ENCODE results near the gene TNFAIP8.

The TNFAIP8 gene

DNA sequence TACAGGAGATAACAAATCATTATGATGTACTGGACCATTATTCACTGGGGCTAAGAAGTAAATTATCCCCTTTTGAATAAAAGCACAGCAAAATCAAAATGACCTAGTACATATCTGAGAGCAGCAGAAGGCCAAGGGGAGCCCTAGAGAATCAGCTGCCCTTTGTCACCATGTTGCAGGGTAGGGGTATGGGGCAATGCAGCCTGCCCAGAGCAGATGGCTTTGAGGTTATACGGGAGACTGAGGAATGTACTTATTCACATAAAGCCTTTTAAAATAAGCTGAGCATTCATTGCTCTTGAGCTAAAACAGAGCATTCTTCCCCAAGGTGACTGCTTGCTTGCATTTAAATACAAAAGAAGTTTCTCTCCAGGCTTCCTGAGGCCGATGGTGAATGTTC is 2.6 kb upstream of the TNFAIP8 start:
- DNase-seq, result no peak

DNA sequence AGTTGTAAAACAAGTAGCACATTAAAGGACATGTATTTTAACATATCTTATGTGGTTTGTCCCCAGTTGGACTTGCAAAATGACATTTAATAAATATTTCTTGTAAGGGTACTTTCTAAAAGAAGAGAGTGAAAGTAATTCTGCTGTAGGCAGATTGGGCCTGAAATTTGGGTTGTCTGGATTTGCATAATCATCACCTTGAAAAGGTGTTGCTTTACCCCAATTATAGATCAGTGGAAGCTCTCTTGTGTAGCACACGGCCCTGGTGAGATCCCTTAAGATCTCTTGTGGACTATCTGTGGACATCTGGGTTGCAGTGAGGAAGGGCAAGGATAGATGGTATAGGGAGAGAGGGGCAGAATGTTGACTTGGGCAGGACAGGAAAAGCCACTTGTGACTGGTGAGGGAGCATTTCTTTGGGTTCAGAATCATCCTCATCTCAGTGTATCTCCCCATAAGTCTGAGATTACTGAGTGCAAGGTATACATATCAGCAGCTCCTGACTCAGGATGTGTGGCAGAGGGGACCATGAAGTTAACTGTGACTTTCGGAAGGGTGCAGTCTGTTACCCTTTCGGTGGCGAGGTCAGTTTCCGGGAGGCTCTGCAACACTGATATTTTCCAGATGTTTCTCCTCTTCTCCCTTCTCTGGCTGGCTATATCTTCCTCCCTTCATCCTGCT is 2.0 kb upstream of the TNFAIP8 start:
- DNase-seq, result peak; percentile 32

GRCh38 chr5:119354537-119355243 is 1.1 kb upstream of the TNFAIP8 start:
- DNase-seq, result no peak

- DNase-seq, result peak; percentile 56
Observed at GRCh38 chr5:119355244-119355638, 578 bp upstream of the TNFAIP8 start.

- no peak for DNase-seq
Observed at GRCh38 chr5:119356612-119357188, 881 bp downstream of the TNFAIP8 start.

DNA sequence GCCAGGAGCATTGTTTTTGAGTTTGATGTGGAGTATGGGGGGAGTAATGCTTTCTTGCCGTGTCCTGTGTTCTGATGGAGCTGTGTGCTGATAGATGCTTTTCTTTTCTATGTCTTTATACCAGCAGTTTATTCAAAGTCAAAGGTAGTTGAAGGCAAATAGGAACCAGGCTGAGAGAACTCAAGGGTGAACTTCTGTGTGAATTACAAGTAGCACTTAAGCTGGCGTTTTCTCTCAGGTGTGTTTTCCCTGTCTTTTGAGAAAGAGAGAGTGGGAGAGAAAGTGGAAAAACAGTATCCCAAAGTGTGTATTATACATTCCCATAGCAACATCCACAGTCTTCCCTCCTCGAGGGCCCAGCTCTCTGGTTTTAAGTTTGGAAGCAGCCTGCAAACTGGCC is 1.5 kb downstream of the TNFAIP8 start:
- no peak for DNase-seq

GRCh38 chr5:119357808-119358529 is 2.1 kb downstream of the TNFAIP8 start:
- no peak for DNase-seq

- DNase-seq, result no peak
Observed at GRCh38 chr5:119358530-119358900, 2.7 kb downstream of the TNFAIP8 start.

DNA sequence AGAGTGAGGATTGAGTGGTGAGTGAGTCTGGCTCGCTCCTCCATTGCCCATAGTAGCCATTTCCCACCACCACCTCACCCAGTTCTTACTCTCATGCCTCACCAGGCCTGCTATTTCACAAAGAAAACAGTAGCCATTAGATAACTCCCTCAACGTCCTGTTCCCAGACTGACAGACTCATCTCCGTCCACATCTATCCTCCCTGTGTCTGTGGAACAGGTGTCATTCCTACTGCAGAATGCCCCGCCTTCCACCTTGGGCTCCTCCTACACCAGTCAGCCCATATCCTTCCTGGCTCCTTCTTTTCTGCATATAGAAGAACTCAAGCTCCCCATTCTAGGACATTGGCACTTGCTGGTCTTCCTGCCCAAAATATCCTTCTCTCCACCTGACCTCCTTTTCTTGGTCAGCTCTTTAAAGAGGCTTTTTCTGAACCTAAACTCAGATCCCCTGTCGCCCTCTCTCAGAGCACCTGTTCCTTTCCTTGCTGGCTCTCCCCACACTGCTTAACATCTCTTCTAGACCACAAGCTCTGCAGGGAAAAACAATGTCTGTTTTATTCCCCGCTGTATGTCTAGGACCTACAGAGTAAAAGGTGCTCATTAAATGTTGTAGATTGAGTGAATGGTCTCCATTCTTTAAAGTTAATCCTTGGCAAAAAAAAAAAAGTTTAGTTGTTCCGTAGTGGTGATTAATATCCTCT is 3.2 kb downstream of the TNFAIP8 start:
- DNase-seq, result no peak

GRCh38 chr5:119359737-119360413 is 4.1 kb downstream of the TNFAIP8 start:
- no peak for DNase-seq

- no peak for DNase-seq
Observed at GRCh38 chr5:119360905-119361593, 5.2 kb downstream of the TNFAIP8 start.

- no peak for DNase-seq
Observed at GRCh38 chr5:119361594-119362125, 5.8 kb downstream of the TNFAIP8 start.

- DNase-seq, result no peak
Observed at GRCh38 chr5:119362714-119363113, 6.9 kb downstream of the TNFAIP8 start.

DNA sequence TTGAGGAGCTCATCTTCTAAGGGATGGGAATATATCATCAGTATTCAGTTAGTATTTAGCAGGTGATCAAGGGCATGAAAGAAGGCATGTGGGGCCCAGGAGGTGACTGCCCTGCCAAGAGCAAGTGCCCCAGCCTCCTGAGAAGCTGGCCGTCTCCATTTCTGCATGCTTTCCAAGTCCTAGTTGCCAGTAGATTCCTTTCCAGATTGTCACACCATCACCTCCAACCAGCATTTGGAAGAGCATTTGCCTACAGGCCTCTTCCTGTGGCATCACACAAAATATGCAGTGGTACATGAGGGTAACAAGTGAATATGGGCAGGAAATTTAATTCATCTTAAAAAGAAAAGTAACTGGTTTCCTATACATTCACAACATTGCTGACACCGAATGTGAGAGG is 7.5 kb downstream of the TNFAIP8 start:
- DNase-seq, result no peak

DNA sequence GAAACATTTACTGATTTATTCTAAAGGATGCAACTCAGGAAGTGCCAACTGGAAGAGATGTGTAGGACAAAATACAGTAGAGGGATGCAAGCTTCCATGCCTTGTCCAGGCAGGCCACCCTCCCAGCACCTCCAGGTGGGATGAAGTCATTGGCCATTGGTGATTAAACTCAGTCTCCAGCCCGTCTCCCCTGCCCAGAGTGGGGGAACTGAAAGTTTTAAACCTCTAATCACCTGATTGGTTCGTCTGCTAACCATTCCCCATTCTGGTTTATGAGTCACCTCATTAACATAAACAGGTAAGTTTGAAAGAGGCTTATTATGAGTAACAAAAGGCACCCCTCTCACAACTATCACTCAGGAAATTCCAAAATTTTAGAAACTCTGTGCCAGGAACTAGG is 8.1 kb downstream of the TNFAIP8 start:
- DNase-seq, result no peak

DNA sequence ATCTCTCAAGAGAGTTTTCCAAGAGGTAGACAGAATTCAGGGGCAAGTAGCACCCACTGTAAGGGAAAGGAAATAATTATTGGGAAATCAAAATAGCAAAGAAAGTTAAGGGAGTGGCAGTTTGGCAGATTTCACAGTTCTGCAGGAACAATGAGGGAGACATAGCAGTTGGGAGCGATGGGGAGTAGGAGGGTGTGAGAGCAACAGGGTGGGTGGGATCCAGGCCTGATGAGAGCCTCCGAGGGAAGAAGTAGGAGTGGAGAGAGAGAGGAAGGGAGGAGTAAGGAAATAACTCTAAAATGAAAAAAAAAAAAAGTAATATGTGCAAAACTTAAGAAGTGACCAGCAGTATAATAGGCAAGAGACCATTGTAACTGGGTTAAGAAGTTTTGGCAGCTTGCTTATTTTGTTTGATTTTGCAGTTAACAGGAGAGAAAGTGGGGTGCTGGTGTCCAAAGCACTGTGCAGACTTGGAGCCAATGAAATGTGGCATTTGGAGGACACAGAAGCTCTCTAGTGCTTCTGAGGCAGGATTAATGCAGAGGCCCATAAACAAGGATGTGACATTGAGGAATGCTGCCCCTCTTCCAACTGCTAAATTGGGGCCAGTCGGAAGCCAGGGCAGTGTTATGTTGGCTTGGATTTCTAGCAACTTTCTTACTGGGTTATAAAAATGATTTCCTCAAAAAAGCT is 10.2 kb downstream of the TNFAIP8 start:
- DNase-seq, result no peak

DNA sequence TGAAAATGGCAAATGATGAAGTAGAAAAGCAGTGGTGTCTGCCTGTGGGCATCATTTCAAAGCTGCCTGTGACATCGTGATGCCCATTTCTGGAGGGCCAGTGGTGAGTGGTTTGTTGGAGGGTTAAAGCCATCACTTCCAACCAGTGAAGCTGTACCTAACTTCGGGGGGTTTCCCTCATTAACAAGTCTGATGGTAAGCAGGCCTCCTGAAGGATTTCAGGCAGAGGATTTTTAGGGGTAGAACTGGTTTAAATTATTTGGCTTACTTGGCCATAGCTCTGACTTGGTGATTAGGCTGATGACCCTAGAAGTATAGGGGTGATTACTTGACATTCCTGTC is 10.7 kb downstream of the TNFAIP8 start:
- DNase-seq, result no peak

DNA sequence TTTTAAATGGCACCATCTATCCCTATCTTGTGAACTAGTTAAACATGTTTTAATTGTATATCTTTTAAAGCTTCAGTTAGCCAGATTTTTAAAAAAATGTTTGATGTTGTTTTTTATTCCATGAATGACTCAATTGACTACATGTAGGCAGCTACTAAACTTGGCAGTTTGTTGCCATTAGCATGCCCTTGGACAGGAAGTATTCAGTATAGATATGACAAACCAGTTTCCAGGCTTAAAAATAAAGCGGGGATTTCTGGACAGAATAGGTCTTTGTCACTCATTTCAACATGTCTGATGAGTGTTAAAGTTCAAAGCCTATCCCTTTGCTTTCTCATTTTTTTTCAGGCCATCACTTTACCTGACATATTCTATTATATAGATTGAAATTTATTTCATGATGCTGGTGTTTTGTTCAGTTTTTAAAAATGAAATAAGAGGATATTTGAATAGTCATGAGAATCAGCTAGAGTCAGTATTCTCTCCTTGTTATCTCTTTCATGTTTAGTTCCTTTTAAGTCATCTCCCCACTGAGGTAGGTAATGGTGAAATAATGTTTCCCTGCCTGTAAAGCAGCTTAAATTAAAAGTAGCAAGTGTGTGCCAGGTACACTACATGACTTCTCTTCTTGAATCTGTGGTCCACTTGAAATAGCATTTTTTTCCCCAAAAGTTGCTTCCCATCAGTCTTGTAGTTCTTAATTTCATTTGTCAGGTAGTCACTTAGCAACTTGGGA is 11.9 kb downstream of the TNFAIP8 start:
- no peak for DNase-seq

- DNase-seq, result peak; percentile 54
Observed at GRCh38 chr5:119368238-119368630, 12.4 kb downstream of the TNFAIP8 start.

DNA sequence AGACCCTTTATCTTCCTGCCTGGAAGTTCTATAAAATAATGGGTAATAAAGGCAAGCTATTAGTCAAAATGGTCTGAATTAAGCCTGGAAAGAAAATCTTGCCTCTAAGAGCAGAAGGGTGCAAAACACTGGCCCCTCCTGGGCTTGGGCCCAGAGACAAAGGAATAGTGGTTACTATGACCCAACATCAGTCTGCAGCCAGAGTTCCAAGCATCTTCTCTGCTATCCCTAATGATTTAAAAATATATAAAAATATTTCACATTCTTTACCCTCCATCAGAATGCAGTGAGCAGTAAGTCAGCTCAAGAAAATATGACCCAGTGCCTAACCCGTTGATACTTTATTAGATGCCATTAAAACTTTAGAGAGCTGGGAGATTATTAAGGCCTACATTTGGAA is 14.7 kb downstream of the TNFAIP8 start:
- no peak for DNase-seq
